GM23248 (cell line): ENCODE data around the gene TRAPPC12. TPM values are rescaled to one million over a fixed set of nuclear protein-coding genes. Genes with fewer than 3 reads are reported as not detected.
A peak's percentile ranks its signal among the peaks of the same experiment; 100 is the strongest.
"Not testable (repeated sequence)": the region's sequence is repeated elsewhere in the genome, so short reads cannot be mapped to it uniquely, and the experiment has no call there.

Source experiments
- DNase-seq: peaks from one replicate; pipeline ENCODE4 v3.0.0-alpha.2; 2015
- H2AFZ ChIP-seq: fragments of 200-600 bp; sonication (generic); 2 replicates; pipeline ENCODE4 v1.6.1; 2016; ENCODE audit warnings: antibody characterized with exemption
- H3F3A ChIP-seq: fragments of 200-600 bp; sonication (generic); 2 replicates; pipeline ENCODE4 v1.6.1; 2016; ENCODE audit warnings: mild to moderate bottlenecking, antibody characterized with exemption, mixed run types; ENCODE audit not compliant: insufficient read depth
- H3K27ac ChIP-seq: fragments of 200-600 bp; sonication (generic); 2 replicates; pipeline ENCODE4 v1.5.1; 2016; ENCODE audit warnings: mild to moderate bottlenecking
- H3K27me3 ChIP-seq: fragments of 200-600 bp; sonication (generic); replicated peaks from 2 replicates; pipeline ENCODE4 v1.6.1; 2016; ENCODE audit warnings: mild to moderate bottlenecking; ENCODE audit not compliant: insufficient read depth
- H3K36me3 ChIP-seq: fragments of 200-600 bp; sonication (generic); 2 replicates; pipeline ENCODE4 v1.6.1; 2016; ENCODE audit warnings: low read depth, mild to moderate bottlenecking
- H3K4me1 ChIP-seq: fragments of 200-600 bp; sonication (generic); 2 replicates; pipeline ENCODE4 v1.6.1; 2016; ENCODE audit warnings: mild to moderate bottlenecking; ENCODE audit not compliant: insufficient read depth
- H3K4me2 ChIP-seq: fragments of 200-600 bp; sonication (generic); one replicate; pipeline ENCODE4 v1.6.1; 2016; ENCODE audit warnings: mild to moderate bottlenecking; ENCODE audit not compliant: unreplicated experiment
- H3K4me3 ChIP-seq: fragments of 200-600 bp; sonication (generic); 2 replicates; pipeline ENCODE4 v1.5.1; 2016; ENCODE audit warnings: mild to moderate bottlenecking
- H3K79me2 ChIP-seq: fragments of 200-600 bp; sonication (generic); 2 replicates; pipeline ENCODE4 v1.6.1; 2016; ENCODE audit warnings: mild to moderate bottlenecking; ENCODE audit not compliant: insufficient read depth
- H3K9ac ChIP-seq: fragments of 200-600 bp; sonication (generic); 2 replicates; pipeline ENCODE4 v1.6.1; 2016; ENCODE audit warnings: mild to moderate bottlenecking
- H3K9me2 ChIP-seq: fragments of 200-600 bp; sonication (generic); 2 replicates; pipeline ENCODE4 v1.6.1; 2016; ENCODE audit warnings: mixed run types, mild to moderate bottlenecking, moderate library complexity; ENCODE audit not compliant: insufficient read depth
- H3K9me3 ChIP-seq: fragments of 200-600 bp; sonication (generic); one replicate; pipeline ENCODE4 v1.6.1; 2017; ENCODE audit warnings: low read depth
- H4K20me1 ChIP-seq: fragments of 200-600 bp; sonication (generic); 2 replicates; pipeline ENCODE4 v1.6.0; 2016; ENCODE audit not compliant: insufficient read depth
- EZH2 ChIP-seq: fragments of 200-600 bp; sonication (generic); IDR thresholded peaks from 2 replicates; pipeline ENCODE4 v1.6.1; 2018; ENCODE audit warnings: antibody characterized with exemption, mild to moderate bottlenecking; ENCODE audit not compliant: insufficient read depth, poor library complexity, severe bottlenecking
- EZH2phosphoT487 ChIP-seq: fragments of 200-600 bp; sonication (generic); IDR thresholded peaks from 2 replicates; pipeline ENCODE4 v1.6.1; 2018; ENCODE audit warnings: antibody characterized with exemption, moderate library complexity, mild to moderate bottlenecking, low read depth; ENCODE audit not compliant: insufficient read depth
- WGBS, 2 experiments: methylation state at CpG; one replicate each; pipeline ENCODE4 v1.1.6; 2015 to 2017; ENCODE audit warnings: low lambda C conversion rate in 2 of 2, low coverage in 1 of 2; ENCODE audit errors: missing lambda C conversion rate in 2 of 2; 5-methylcytosine and 5-hydroxymethylcytosine counted together
- in situ Hi-C: fragments of 300-500 bp; cut with MboI; formaldehyde crosslinking; loops from 2 replicates; pipeline ENCODE4 v1.15.0; 2020
- polyA plus RNA-seq: library from polyadenylated mRNA; unstranded; fragments of >200 nt; fragmentation: Nextera tagmentation; extraction: Ambion mirVana; gene quantifications from 2 replicates; pipeline ENCODE4 v1.2.1, GENCODE V29; 2016
- total RNA-seq: library from RNA; depleted of rRNA; stranded (reverse); fragments of >200 nt; shearing (Covaris generic); gene quantifications from 2 replicates; pipeline ENCODE4 v1.2.3, GENCODE V29; 2014

The TRAPPC12 gene
- total and polyA plus RNA-seq, 2 experiments from 2014 or later = 29.3 to 48.1 TPM

DNA sequence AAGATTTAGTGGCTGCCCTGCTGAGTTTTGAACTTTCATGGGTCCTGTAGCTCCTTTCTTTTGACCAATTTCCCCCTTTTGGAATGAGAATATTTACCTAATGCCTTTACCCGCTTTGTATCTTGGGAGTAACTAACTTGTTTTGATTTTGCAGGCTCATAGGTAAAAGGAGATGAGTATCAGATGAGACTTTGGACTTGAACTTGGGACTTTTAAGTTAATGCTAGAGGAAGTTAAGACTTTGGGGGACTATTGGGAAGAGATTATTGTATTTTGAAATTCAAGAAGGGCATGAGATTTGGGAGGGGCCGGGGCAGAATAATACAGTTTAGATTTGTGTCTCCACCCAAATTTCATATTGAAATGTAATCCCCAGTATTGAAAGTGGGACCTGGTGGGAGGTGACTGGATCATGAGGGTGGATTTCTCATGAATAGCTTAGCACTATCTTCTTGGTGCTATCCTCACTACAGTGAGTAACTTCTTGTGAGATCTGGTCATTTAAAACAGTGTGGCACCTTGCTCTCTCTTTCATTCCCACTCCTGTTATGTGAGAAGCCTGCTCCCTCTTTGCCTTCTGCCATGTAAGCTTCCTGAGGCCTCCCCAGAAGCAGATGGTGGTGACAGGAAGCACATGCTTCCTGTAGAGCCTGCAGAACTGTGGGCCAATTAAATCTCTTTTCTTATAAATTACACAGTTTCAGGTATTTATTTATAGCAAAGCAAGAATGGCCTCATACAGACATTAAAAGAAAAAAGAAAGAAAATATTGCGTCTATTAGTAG, 133.7 kb downstream of the TRAPPC12 start:
- no peak overlapping the region for H2AFZ ChIP-seq
- no peak overlapping the region for H3K9ac ChIP-seq
- no peaks in the 10 kb centered on the region for H3K27me3 ChIP-seq
- H3K4me1 ChIP-seq = peaks cover 7% of the 10 kb centered on the region
- H3K9me3 ChIP-seq = no peaks in the 10 kb centered on the region
- 93 to 96% methylated on average over 3 of the region's 3 CpGs for WGBS, 2 experiments
- TF ChIP-seq EZH2 (no peak), EZH2phosphoT487 (no peak)
- in situ Hi-C loops = no loop called here
- no peak overlapping the region for H3K27ac ChIP-seq
- H3K36me3 ChIP-seq = peaks cover 26% of the 10 kb centered on the region
- no peak overlapping the region for H3K4me3 ChIP-seq
- H3F3A ChIP-seq = no peaks in the 10 kb centered on the region
- no peaks in the 10 kb centered on the region for H3K9me2 ChIP-seq
- H4K20me1 ChIP-seq = no peaks in the 10 kb centered on the region
- no peak overlapping the region for H3K4me2 ChIP-seq
- peaks cover 40% of the 10 kb centered on the region for H3K79me2 ChIP-seq
- DNase-seq = no peak

DNA sequence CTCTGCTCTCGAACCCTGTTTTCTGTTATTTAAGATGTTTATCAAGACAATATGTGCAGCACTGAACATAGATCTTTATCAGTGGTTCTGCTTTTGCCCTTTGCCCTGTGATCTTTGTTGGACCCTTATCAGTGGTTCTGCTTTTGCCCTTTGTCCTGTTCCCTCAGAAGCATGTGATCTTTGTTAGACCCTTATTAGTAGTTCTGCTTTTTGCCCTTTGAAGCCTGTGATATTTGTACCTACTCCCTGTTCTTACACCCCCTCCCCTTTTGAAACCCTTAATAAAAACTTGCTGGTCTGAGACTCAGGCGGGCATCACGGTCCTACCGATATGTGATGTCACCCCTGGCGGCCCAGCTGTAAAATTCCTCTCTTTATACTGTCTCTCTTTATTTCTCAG, 135.9 kb downstream of the TRAPPC12 start:
- H4K20me1 ChIP-seq, H3F3A ChIP-seq, H3K4me1 ChIP-seq, H2AFZ ChIP-seq, H3K9me3 ChIP-seq, H3K9ac ChIP-seq, H3K27me3 ChIP-seq, DNase-seq, H3K4me2 ChIP-seq, H3K27ac ChIP-seq, in situ Hi-C loops, H3K9me2 ChIP-seq, H3K4me3 ChIP-seq: not testable (repeated sequence)
- Histone ChIP-seq H3K79me2 (peaks cover 42% of the 10 kb centered on the region), H3K36me3 (peaks cover 26% of the 10 kb centered on the region)
- 76 to 80% methylated on average over 5 of the region's 5 CpGs for WGBS, 2 experiments

DNA sequence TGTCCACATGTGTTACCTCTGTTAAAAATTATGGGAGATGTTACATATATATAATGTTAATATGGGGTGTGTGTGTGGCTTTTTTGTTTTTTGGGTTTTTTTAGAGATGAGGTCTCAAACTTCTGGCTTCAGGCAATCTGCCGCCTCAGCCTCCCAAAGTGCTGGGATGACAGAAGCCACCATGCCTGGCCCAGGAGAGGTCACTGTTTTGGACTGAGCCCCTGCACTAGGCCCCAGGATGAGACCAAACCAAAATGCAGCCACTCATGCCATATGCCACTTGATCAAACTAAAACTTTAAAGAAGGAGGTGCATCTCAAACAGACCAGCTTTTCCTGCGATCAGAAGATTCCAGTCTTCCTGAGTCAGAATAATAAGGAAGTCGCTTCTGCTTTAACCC, 137.3 kb downstream of the TRAPPC12 start:
- Histone ChIP-seq H2AFZ (no peak overlapping the region), H3K9me3 (no peaks in the 10 kb centered on the region), H3K9me2 (no peaks in the 10 kb centered on the region), H3K4me3 (no peak overlapping the region), H3K4me1 (peaks cover 7% of the 10 kb centered on the region), H3F3A (no peaks in the 10 kb centered on the region), H3K9ac (no peak overlapping the region), H3K27me3 (no peaks in the 10 kb centered on the region), H3K4me2 (no peak overlapping the region), H4K20me1 (no peaks in the 10 kb centered on the region), H3K27ac (no peak overlapping the region), H3K79me2 (peaks cover 42% of the 10 kb centered on the region), H3K36me3 (peaks cover 16% of the 10 kb centered on the region)
- WGBS, 2 experiments = 99 to 100% methylated on average over 3 of the region's 3 CpGs
- in situ Hi-C loops = no loop called here
- no peak for DNase-seq
- no peak for TF ChIP-seq EZH2phosphoT487
- no peak for TF ChIP-seq EZH2

DNA sequence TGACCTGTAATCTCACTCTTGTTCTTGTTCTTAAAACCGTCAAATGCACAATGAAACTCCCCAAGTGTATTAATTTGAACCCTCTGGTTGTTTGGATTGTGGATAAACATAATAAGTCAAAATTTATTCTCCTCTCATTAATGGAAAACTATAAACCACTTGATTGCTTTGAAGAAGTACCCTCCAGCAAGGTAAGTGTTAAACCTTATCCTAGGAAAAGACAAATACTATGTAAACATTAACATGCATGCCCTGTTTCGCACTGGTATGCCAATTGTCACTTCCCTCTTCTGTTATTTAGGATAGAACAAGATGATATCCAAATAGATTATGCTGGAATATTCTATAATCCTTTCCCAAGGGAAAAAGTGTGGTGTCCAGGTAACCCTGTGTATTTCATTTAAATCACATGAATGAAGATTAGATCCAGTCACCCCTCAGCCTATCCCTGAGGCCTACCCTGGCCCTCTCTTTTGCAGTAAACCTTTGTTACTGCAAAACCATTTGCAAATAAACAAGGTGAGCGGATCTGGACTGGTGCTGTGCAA, 138.5 kb downstream of the TRAPPC12 start:
- Histone ChIP-seq H3K4me2 (peak overlapping the region; percentile 80), H3K27me3 (no peaks in the 10 kb centered on the region), H3K36me3 (peaks cover 16% of the 10 kb centered on the region; the same call in 1 of the 2 replicates), H2AFZ (peak overlapping the region; percentile 75), H4K20me1 (no peaks in the 10 kb centered on the region), H3K27ac (peak overlapping the region; percentile 93), H3K4me3 (peak overlapping the region; percentile 89), H3K4me1 (peaks cover 7% of the 10 kb centered on the region), H3K9me3 (no peaks in the 10 kb centered on the region), H3K9me2 (no peaks in the 10 kb centered on the region), H3F3A (no peaks in the 10 kb centered on the region), H3K9ac (peak overlapping the region; percentile 96), H3K79me2 (peaks cover 42% of the 10 kb centered on the region)
- TF ChIP-seq EZH2phosphoT487 (no peak), EZH2 (no peak)
- WGBS, 2 experiments = 33 to 34% methylated on average over 3 of the region's 3 CpGs
- in situ Hi-C loops = no loop called here
- no peak for DNase-seq
